GM19239 (cell line): ENCODE results near the gene TP53I13.

ENCODE experiments used
- DNase-seq: peaks from one replicate; pipeline ENCODE4 v3.0.0; 2011; ENCODE audit warnings: low spot score; ENCODE audit not compliant: insufficient read length
- FAIRE-seq: peaks from 2 replicates; lab custom pipeline; 2011; peaks lifted over from hg19 to GRCh38; lab: Jason Lieb, UNC

TP53I13 gene

DNA sequence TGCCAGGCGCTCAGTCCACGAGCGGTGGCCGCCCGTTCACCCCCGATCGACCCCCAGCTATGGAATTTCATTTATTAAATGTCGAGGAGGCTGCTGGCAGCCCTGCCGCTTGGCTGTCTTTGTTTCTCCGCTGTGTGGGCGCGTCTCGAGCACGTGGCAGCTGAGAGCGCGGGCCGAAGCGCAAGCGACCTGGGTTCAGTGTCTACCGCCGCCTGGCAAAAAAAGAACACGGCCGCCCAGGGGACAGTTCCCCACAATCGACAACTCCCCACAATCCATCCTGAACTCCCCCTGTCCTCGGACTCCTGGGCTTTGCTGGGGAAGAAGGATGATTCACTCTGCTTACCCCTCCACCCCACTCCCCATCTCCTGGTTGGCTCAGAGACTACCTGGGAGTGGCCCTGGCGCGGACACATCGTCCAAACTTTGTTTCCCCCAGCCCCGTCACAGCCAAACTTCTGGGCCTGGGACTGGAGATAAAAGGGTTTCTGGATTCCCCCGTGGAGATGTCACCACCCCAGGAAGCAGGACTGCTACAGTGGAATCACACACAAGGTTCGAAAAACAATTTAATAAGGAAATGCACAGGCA is 22.7 kb downstream of the TP53I13 start:
- no peak for FAIRE-seq
- DNase-seq = no peak

DNA sequence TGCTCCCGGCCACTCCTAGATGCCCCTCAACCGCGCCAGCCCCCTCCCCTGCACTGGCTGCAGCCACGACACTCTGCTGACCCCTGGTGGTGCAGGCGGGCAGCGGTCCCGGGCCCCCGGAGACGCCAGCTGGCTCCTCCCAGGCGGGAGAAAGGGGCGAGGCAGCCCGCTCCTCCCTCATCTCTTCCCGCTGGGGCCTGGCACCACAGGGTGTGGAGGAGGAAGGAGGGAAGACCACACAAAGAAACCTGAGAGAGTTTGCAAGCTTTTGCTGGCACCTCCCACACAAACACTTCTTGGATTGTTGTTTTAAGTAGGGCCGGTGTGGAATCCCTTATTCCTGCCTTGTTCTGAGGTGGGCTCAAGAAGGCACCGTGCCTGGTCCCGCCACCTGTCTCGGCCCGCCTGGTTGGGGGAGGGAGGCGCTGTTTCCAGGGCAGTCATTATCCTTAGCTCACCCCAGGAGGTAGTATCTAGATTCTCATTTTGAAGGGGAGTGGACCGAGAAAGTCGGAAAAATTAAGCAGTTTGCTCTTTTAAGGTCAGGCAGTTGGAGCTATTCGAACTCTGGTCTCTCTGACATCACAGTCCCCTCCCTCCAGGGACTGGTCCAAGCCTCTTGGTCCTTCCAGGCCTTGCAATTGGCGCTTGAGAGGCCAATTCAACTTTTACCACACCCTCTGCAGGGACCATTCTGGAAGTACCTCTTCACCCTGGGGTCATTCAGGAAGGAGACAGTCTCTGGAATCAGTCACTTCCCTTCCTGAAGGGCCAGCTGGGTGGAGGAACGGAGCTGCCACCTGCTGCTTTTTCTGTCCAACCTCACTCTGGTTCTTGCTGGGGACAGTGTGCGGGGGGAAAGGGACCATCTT is 23.5 kb downstream of the TP53I13 start:
- FAIRE-seq (peak; percentile 70), DNase-seq (peak; percentile 94)

DNA sequence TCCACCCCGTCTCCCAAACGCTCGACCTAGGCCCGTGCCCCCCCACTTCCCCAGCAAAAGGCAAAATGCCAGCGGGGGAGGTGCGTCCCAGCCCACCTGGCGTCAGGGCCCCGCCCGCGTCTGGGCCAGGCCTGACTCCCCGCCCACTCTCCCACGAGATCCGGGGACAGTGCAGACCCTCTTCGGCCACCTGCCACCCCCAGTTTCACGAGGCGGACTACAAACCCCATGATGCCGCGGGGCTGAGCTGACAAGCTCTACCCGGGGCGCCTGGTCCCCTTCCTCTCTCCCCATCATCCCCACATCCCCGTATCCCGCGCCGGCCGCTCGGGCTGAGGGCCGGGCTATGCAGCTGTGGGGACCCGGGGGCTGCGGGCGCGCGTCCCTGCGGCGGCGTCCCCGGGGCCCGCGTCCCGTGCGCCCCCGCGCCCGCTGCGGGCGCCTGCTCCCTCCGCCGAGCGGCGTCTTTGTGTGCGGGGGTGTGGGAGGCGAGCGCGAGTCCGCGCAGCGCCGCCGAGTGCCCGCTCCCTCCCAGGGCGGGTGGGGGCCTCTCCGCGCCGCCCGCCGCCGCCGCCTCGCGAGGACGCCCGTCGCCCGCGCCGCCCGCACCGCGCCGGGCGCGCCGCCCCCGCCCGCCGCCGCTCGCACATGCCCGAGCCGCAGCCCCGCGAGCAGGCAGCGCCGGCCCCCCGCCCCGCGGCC is 24.5 kb downstream of the TP53I13 start, which contains the start of gene ANKRD13B:
TSS of gene ANKRD13B (plus strand) at position 283 of the 702 bp plus-strand sequence. CDS start 490 bp downstream, outside the sequence.
- FAIRE-seq (no peak), DNase-seq (no peak)

DNA sequence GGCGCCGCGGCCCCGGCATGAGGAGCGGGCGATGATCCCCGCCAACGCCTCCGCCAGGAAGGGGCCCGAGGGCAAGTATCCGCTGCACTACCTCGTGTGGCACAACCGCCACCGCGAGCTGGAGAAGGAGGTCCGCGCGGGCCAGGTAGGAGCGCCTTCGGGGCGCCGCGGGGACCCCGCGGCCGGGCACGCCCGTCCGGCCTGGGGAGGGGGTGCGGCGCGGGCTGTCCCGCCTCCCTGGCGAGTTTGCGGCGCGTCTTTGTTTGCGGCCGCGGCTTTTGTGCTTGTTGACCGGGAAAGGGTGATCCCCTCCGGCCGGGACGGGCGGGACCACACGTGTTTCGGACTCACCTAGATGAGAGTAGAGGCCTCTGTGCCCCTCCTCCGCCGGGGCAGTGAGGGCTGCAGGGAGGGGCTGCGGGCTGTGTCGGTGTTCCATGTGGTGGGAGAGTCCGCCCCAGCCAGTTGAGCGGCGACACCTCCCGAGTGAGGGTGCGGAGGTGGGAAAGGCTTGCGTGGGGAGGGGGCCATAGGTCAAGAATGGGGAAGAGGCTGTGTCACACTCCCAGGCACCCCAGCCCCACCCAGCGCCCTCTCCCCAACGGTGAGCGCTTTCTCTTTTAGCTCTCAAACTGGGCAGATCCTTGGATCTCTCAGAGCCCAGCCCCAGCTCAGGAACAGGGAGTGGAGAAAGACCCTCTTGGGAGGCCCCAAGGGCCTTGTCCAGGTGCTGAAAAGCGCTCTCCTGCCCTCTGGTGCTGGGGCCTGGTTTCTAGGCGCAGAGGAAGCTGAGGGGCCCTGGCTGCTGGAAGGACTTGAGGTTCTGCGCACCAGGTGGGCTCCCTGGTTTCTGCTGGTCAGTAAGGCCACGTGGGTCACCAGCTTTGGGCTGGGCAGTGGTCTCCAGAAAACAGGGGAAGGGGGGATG is 25.4 kb downstream of the TP53I13 start:
- DNase-seq (no peak), FAIRE-seq (no peak)

DNA sequence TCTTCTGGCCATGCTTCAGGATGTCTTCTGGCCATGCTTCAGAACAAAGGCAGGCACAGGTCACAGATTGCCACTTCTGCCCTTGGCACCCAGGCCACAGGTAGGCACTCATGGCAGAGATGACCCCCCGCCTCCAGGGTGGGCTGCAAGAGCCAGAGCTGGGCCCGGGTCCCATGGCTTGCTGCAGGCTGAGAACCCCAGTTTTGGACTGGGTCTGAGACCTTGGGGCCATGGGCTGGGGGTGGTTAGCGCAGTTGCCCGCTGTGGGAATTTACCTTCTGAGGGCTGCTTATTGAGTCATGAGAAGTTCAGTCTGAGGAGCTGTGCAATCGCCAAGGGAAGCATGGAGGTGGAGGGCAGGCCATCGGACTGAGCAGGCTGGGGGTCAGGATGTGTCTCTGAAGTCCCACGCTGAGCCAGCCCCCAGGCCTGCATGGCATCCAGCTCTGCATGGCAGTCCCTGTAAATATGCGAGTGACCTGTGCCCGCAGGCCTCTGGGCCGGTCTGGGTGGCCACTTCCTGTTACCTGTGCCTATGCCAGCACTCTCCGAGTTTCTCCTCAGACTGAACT is 26.1 kb downstream of the TP53I13 start:
- FAIRE-seq = no peak
- no peak for DNase-seq

DNA sequence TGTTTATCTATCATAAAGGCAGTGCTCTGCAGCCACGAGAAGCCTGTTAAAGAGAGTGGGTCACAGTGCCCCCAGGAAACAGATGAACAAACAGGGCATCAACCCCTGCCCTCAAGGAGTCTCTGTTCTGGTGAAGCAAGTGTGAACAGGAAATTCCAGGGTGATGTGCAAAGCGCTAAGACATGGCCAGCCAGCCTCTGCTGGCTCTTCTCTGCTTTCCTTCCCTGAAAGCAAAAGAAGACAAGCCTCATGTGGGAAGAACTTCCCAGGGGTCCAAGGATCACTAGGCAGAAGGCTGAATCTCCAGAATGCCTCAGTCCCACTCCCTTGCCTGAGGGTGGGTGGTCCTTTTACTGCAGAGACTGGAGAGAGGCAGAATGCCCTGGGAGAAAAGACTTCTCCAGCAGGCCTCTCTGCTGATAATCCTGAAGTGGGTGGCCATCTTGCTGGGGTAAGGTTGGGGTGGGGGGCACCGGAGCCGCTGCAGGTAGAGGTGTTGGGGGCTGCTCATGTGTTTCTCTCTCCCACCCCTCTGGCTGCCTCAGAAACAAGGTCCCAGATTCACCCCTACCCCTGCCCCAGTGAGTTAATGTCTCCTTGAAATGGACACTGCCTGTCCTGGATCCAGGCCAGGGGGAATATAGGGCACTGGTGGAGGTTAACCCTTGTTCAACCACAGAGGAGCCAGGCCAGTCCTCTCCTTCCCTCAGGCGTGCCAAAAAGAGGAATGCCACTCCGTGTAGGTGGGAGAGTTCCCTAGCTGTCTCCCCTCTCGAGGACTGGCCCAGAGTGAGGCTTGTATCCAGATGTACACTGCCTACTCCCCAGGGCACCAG is 26.8 kb downstream of the TP53I13 start:
- no peak for DNase-seq
- FAIRE-seq = no peak

DNA sequence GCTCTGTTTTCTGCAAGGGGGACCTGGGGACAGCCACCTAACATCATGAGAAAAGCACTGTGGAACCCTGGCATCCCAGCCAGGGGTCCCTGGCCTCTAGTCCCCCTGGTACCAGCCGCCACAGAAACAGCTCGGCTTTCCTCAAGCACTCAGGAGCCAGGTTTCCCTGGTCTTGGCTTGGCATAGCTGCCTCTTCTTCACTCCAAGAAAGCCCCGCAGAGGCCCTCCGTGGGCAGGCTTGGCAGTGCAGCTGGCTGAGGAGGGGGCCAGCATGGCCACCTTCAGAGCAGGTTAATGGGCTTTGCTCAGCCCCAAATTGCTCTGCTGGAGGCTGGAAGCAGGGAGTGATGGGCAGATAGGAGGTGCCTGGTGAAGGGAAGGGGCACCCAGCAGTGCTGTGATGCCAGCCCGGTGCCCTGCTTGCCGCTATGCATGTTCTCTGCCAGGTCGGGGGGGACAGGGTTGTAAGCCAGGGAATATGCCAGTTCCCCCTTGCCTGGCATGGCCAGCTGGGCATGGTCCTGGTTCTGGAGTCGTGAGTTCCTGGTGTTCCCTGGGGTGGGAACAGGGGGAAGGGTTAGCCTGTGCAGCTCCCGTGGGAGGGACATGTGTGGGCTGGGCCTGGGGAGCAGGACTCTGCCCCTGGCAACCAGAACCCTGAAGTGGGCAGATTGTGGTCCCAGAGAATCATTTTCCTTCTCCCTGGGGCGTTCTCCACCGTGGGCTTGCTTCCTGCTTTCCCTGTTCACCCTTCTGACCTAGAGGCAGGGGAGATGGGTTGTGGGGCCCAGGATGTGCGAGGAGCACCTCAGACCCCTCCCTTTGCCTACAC is 27.7 kb downstream of the TP53I13 start:
- FAIRE-seq (no peak), DNase-seq (no peak)

DNA sequence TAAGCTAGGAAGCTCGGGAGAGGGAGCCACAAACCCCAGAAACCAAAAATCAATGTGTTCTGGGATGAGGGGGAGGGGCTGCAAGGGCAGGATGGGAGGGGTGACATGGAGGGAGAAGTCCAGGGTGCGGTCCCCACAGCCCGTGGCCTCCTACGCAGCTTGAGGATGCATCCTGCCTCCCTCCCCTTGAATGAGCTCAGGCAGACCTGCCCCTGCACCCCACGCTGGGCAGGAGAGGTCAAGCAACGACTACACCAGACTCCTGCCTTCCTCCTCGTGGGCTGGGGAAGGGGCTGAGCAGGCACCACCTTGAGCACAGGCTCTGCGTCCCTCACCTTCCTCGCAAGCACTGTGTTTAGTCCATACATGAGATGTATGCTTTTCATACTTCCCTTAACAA is 28.3 kb downstream of the TP53I13 start:
- FAIRE-seq (no peak), DNase-seq (no peak)

DNA sequence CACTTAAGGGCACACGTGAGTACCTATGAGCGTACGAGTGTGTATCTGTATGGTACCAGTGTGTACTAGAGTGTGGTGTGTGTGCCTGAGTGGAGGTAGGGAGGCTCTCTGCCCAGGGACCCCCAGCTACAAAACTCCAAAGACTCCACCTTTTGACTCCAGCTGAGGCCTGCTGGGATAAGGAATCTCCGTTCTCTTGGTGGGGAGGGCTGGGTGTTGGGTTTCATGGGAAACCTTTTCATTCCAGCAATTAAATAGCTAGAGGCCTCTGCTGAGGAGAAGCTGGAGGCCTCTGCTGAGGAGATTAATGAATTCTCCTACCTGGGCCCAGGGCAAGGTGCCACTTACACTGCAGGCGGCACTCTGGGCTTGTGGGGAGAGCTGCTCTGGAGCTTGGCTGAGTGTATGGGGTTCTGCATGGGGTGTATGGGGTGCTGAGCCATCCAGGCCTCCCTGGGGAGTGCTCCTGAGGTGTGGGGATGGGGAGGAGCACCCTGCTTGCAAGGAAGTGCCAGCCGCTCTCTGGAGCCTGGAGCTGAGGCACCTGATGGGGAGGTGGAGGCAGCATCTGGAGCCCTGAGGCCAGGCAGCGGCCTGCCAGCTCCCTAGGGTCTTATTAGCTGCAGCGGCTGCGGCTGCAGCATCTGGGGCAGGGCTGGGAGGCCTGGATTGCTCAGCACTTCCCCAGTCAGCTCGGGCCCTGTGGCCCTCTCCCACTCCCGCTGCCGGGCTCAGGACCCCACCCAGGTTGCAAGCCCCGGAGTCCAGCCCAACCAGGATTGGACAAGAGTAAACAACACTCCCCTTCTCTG is 29.1 kb downstream of the TP53I13 start:
- FAIRE-seq (no peak), DNase-seq (no peak)

DNA sequence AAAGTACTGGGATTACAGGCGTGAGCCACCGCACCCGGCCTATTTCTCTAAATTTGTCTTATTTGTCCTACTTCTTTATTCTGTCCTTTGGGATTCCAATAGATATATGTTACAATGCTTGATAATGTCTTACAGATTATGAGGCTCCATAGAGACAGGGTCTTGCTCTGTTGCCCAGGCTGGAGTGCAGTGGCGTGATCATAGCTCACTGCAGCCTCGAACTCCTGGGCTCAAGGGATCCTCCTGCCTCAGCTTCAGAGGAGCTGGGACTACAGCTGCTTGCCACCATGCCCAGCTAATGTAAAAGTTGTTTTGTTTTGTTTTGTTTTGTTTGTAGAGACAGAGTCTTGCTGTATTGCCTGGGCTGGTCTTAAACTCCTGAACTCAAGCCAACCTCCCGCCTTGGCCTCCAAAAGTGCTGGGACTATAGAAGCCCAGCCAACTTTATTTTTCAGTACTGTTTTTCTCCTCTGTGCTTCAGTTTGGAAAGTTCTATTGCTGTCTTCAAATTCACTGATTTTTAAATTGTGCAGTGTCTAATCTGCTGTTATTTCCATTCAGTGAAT is 34.7 kb downstream of the TP53I13 start:
- DNase-seq (no peak), FAIRE-seq (no peak)

DNA sequence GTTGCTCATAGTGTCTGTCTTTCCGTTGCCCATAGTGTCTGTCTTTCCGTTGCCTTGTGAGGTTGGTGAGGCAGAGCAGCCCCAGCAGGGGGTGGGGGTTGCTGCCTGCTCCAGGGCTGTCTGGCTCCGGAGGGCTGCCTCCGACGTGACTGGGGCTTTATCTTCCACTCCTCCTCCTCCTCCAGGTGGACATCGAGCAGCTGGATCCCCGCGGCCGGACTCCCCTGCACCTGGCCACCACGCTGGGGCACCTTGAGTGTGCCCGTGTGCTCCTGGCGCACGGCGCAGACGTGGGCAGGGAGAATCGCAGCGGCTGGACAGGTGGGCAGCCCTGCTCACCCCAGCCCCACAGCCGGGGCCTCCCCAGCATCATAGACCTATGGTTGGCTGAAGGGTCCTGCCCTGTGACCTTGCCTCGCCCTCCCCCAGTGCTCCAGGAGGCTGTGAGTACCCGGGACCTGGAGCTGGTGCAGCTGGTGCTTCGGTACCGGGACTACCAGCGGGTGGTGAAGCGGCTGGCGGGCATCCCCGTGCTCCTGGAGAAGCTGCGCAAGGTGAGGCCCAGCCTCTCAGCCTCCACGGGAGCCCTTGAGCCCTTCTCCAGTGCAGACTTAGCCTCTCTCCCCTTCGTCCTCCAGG is 39.2 kb downstream of the TP53I13 start:
- DNase-seq (no peak), FAIRE-seq (no peak)

DNA sequence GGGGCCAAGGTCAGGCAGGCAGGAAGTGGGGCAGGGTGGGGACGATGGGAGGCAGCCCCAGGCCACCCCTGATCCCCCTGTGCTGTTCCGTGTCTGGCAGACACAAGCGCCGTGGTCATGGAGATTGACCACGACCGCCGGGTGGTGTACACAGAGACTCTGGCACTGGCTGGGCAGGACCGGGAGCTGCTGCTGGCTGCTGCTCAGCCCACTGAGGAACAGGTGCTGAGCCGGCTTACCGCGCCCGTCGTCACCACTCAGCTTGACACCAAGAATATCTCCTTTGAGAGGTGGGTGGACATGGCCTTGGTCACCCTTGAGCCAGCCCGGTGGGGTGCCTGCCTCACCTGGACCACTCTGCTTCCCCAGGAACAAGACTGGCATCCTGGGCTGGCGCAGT is 40.5 kb downstream of the TP53I13 start:
- FAIRE-seq (no peak), DNase-seq (no peak)

DNA sequence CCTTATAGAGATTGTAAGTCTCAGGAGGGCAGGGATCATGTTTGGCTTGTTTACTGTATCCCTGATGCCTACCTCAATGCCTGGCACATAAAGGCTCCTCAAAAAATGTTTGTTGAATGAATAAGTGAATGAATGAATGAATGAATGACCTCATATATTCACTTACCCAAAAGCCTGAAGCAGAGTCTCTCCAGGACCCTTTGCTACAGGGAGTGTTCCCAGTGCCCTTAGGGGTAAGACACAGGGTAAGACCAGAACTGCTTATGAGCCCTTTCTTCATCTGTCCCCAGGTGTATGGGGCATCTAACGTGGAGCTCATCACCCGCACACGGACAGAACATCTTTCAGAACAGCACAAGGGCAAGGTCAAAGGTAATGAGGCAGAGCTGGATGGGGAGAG is 41.9 kb downstream of the TP53I13 start:
- DNase-seq = no peak
- no peak for FAIRE-seq

DNA sequence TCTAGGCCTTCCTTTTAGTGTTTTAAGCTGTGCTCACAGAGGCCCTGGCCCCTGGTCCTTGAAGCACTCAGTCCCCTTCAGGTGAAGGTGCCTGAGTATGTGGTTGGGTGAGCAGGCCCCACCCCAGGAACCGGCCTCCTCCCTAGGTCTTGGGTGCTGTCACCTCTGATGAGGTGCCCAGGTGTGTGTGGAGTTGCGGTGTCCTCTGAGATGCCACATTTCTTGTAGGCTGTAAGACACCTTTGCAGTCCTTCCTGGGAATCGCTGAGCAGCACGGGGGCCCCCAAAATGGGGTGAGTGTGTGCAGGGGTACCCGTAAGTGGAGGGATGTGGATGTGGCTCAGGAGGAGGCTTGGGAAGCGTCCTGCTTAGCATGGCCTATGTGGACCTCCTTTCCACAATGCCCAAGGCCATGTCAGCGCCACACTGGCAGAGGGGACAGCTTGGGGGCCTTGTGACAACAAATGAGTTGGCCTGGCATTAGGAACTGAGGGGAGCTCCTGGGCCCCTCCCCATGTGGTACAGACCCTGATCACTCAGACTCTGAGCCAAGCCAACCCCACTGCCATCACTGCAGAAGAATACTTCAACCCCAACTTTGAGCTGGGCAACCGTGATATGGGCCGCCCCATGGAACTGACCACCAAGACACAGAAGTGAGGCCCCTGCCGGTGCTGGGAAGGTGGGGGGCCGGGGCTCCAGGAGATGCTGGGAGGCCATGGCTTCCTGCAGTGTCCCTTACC is 43.0 kb downstream of the TP53I13 start:
- FAIRE-seq = no peak
- DNase-seq = no peak

DNA sequence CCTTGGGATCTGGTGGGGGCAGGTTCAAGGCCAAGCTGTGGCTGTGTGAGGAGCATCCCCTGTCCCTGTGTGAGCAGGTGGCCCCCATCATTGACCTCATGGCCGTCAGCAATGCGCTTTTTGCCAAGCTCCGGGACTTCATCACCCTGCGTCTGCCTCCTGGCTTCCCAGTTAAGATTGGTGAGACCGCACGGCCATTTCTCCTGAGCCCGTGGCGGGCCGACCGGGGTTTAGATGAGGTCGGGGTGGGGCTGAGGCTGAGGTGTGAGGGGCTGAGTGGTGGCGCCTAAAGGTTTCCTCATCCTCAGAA is 43.5 kb downstream of the TP53I13 start:
- DNase-seq (no peak), FAIRE-seq (no peak)
